ENCODE data around the gene ELAVL3.
"Not testable (repeated sequence)": the region's sequence is repeated elsewhere in the genome, so short reads cannot be mapped to it uniquely, and the experiment has no call there.

Gene ELAVL3

DNA sequence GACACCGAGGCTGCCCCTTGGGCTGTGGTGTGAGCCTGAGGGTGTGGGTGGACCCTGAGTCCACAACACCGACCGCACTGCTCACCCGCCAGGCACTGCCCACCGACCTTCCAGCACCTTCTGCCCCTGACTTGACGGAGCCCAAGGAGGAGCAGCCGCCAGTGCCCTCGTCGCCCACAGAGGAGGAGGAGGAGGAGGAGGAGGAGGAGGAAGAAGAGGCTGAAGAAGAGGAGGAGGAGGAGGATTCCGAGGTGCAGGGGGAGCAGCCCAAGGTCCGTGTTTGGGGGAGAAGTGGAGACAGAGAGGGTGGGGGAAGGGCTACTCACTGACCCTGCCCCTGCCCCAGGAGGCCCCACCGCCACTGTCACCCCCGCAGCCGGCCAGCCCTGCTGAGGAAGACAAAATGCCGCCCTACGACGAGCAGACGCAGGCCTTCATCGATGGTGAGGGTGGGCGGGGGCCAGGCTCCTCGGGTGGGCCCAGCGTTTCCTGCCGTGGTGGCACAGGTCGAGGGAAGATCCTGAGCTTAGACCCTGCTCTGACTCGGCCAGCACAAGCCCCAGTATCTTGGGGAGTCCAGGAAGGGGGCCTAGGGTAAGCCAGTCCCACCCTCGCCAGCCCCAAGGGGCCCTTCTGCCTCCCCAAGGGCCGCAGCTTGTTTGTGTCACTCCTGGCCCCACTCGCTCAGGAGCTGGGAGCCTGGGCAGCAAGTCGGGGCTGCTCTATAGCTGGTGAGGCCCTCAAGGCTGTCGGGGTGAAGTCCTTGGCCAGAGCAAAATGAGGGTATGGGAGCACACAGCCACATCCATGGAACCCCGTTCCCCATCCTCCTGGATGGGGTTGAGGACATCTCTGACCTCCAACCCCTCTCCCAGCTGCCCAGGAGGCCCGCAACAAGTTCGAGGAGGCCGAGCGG lies 33.2 kb downstream of the ELAVL3 start:
- Histone ChIP-seq H3K27ac (ENCODE audit: low read length) (no peak overlapping the region), H3K36me3 (ENCODE audit: control insufficient read depth in 1 of 2, insufficient read depth in 2 of 2, low read length in 2 of 2) (peaks cover 7 to 66% of the 10 kb centered on the region in 2 donors), H3K4me1 (ENCODE audit: control insufficient read depth in 1 of 2, insufficient read depth in 2 of 2, low read length in 2 of 2) (peaks cover 0 to 5% of the 10 kb centered on the region in 2 donors), H3K4me3 (ENCODE audit: low read depth in 1 of 2, low read length in 2 of 2) (no peak overlapping the region), H3K27me3 (ENCODE audit: low read depth, low read length) (no peaks in the 10 kb centered on the region), H3K9me3 (ENCODE audit: control insufficient read depth in 1 of 2, low read length in 2 of 2) (no peaks in the 10 kb centered on the region)

DNA sequence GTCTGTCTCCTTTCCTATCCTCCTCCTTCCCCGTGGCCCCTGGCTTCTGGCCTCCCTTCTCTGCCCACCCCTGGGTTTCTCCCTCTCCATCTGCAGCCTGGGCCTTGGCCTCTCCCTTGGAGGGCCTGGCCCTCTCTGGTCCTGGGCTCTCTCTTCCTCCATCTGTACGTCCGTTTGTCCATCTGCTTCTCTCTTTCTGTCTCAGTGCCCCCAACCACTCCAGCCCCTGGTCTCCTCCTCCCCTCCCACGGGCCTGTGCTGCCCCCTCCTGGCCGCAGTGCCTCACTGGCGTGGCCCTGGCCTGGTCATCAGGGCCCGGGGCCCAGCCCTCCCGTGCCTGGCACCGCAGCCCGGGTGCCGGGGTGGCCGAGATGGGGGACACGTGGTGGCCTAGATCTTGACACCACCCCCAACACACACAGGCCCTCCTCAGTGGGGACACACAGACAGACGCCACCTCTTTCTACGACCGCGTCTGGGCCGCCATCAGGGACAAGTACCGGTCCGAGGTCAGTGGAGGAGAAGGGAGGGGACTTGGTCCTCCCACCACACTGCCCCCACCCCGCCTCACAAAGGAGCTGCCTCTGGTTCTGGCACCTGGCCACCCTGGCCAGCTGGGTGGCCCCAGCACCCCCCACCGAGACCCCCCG lies 34.1 kb downstream of the ELAVL3 start:
- peaks cover 15 to 74% of the 10 kb centered on the region in 2 donors for H3K36me3 ChIP-seq (ENCODE audit: control insufficient read depth in 1 of 2, insufficient read depth in 2 of 2, low read length in 2 of 2)
- no peak overlapping the region for H3K4me3 ChIP-seq (ENCODE audit: low read depth in 1 of 2, low read length in 2 of 2)
- no peaks in the 10 kb centered on the region for H3K9me3 ChIP-seq (ENCODE audit: control insufficient read depth in 1 of 2, low read length in 2 of 2)
- H3K27ac ChIP-seq (ENCODE audit: low read length) = no peak overlapping the region
- no peaks in the 10 kb centered on the region for H3K27me3 ChIP-seq (ENCODE audit: low read depth, low read length)
- peaks cover 0 to 4% of the 10 kb centered on the region in 2 donors for H3K4me1 ChIP-seq (ENCODE audit: control insufficient read depth in 1 of 2, insufficient read depth in 2 of 2, low read length in 2 of 2)

DNA sequence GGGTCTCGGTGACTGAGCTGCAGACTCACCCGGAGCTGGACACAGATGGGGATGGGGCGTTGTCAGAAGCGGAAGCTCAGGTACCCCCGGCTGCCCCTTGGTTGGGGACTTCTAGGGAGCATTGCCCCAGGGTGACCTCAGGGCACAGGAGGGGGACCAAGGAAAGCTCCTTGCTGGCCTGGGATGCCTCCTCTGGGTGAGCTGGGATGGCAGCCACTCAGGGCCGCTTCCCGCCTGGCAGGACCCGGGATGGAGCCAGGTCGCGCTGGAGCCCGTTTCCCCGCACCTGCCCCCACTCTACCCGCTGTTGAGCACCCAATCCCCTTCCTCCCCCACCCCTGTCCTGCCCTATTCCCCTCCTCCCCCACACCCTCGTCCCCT lies 34.6 kb downstream of the ELAVL3 start:
- Histone ChIP-seq H3K4me3 (ENCODE audit: low read depth in 1 of 2, low read length in 2 of 2) (no peak overlapping the region), H3K36me3 (ENCODE audit: control insufficient read depth in 1 of 2, insufficient read depth in 2 of 2, low read length in 2 of 2) (peaks cover 20 to 79% of the 10 kb centered on the region in 2 donors)

DNA sequence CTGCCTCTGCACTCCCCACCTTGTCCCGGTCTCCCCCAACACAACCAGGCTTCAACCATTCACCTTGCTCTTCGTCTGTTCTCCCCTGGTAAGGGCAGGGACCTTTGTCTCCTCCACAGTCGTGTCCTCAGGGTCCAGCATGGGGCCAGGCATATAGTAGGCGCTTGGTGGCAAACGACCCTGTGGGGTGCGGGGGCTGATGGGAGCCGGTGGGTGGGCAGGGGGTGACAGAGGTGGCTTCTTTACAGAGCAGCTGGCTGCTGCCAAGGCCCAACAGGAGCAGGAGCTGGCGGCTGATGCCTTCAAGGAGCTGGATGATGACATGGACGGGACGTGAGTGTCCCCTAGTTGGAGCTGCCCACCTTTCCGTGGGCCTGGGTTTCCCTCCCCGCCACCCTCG lies 35.7 kb downstream of the ELAVL3 start:
- Histone ChIP-seq H3K4me1 (ENCODE audit: control insufficient read depth in 1 of 2, insufficient read depth in 2 of 2, low read length in 2 of 2) (no peaks in the 10 kb centered on the region), H3K27ac (ENCODE audit: low read length) (no peak overlapping the region), H3K27me3 (ENCODE audit: low read depth, low read length) (no peaks in the 10 kb centered on the region), H3K36me3 (ENCODE audit: control insufficient read depth in 1 of 2, insufficient read depth in 2 of 2, low read length in 2 of 2) (peaks cover 27 to 85% of the 10 kb centered on the region in 2 donors), H3K4me3 (ENCODE audit: low read depth in 1 of 2, low read length in 2 of 2) (no peak overlapping the region), H3K9me3 (ENCODE audit: control insufficient read depth in 1 of 2, low read length in 2 of 2) (no peaks in the 10 kb centered on the region)

More for the DNA sequence above, 34.6 kb downstream of the ELAVL3 start:
- no peaks in the 10 kb centered on the region for H3K9me3 ChIP-seq (ENCODE audit: control insufficient read depth in 1 of 2, low read length in 2 of 2)
- no peaks in the 10 kb centered on the region for H3K27me3 ChIP-seq (ENCODE audit: low read depth, low read length)
- H3K4me1 ChIP-seq (ENCODE audit: control insufficient read depth in 1 of 2, insufficient read depth in 2 of 2, low read length in 2 of 2) = no peaks in the 10 kb centered on the region
- H3K27ac ChIP-seq (ENCODE audit: low read length) = no peak overlapping the region

DNA sequence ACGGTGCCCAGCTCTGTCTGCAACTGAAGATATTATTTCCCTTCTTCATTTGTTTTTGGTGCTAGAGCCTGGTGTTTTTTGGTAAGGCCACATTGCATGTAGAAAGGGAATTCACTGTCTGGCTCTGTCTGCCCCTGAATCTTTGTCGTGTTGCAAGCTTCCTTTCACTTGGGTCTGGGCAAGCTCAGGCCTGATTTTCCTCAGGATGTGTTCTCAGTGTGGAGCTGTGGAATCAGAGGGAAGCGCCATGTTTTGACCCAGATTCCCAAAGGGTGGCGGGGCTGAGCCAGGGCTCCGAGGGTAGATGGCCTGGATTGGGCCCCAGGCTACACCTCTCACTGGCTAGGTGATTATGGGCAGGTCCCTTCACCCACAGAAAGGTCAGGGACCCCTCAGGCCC lies 36.8 kb downstream of the ELAVL3 start:
- Histone ChIP-seq H3K27ac (ENCODE audit: low read length) (no peak overlapping the region), H3K4me3 (ENCODE audit: low read depth in 1 of 2, low read length in 2 of 2) (no peak overlapping the region), H3K36me3 (ENCODE audit: control insufficient read depth in 1 of 2, insufficient read depth in 2 of 2, low read length in 2 of 2) (peaks cover 27 to 80% of the 10 kb centered on the region in 2 donors), H3K9me3 (ENCODE audit: control insufficient read depth in 1 of 2, low read length in 2 of 2) (no peaks in the 10 kb centered on the region), H3K4me1 (ENCODE audit: control insufficient read depth in 1 of 2, insufficient read depth in 2 of 2, low read length in 2 of 2) (no peaks in the 10 kb centered on the region), H3K27me3 (ENCODE audit: low read depth, low read length) (no peaks in the 10 kb centered on the region)

DNA sequence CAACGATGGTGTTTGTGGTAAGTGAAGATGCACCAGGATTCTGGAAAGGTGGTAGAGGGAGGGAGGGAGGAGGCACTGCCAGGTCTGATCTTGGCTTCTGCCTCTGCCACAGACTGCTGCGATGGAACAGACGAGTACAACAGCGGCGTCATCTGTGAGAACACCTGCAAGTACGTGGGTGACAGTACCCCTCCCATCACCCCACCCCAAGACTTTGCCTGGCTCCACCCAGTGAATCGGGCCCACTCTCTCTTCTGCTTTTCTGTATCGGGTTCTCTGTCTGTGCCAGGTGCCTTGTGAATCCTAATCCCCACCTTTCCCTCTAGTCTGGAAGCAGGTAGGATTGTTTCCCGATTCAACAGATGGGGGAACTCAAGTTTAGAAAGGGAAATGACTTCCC lies 42.9 kb downstream of the ELAVL3 start:
- H3K4me1 ChIP-seq (ENCODE audit: control insufficient read depth in 1 of 2, insufficient read depth in 2 of 2, low read length in 2 of 2) = peaks cover 6 to 18% of the 10 kb centered on the region in 2 donors
- H3K4me3 ChIP-seq (ENCODE audit: low read depth in 1 of 2, low read length in 2 of 2) = no peak overlapping the region
- no peaks in the 10 kb centered on the region for H3K27me3 ChIP-seq (ENCODE audit: low read depth, low read length)
- H3K27ac ChIP-seq (ENCODE audit: low read length) = no peak overlapping the region
- H3K9me3 ChIP-seq (ENCODE audit: control insufficient read depth in 1 of 2, low read length in 2 of 2) = no peaks in the 10 kb centered on the region
- H3K36me3 ChIP-seq (ENCODE audit: control insufficient read depth in 1 of 2, insufficient read depth in 2 of 2, low read length in 2 of 2) = peaks cover 28 to 40% of the 10 kb centered on the region in 2 donors

DNA sequence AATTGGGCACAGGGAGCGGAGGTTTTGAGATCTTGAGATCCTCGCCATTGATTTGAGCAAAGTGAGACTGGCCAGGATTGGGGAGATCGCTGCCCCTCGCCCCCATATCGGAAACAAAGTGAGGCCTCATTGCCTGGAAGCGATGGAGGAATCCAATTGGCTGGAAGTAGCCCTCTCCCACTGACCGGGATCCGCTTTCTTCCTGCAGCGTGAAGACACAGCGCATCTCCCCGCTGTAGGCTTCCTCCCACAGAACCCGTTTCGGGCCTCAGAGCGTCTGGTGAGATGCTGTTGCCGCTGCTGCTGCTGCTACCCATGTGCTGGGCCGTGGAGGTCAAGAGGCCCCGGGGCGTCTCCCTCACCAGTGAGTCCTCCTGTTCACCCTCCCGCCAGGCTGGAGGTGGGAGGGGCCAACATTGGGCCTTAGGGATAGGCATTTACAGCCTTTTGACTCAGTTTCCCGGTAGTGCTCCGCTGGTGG lies 45.0 kb downstream of the ELAVL3 start:
- Histone ChIP-seq H3K27me3 (ENCODE audit: low read depth, low read length) (no peaks in the 10 kb centered on the region), H3K27ac (ENCODE audit: low read length) (peak overlapping the region; percentile 90), H3K4me1 (ENCODE audit: control insufficient read depth in 1 of 2, insufficient read depth in 2 of 2, low read length in 2 of 2) (peaks cover 6 to 18% of the 10 kb centered on the region in 2 donors), H3K4me3 (ENCODE audit: low read depth in 1 of 2, low read length in 2 of 2) (peak overlapping the region; percentile 94 to 96), H3K9me3 (ENCODE audit: control insufficient read depth in 1 of 2, low read length in 2 of 2) (no peaks in the 10 kb centered on the region), H3K36me3 (ENCODE audit: control insufficient read depth in 1 of 2, insufficient read depth in 2 of 2, low read length in 2 of 2) (peaks cover 12 to 20% of the 10 kb centered on the region in 2 donors)

DNA sequence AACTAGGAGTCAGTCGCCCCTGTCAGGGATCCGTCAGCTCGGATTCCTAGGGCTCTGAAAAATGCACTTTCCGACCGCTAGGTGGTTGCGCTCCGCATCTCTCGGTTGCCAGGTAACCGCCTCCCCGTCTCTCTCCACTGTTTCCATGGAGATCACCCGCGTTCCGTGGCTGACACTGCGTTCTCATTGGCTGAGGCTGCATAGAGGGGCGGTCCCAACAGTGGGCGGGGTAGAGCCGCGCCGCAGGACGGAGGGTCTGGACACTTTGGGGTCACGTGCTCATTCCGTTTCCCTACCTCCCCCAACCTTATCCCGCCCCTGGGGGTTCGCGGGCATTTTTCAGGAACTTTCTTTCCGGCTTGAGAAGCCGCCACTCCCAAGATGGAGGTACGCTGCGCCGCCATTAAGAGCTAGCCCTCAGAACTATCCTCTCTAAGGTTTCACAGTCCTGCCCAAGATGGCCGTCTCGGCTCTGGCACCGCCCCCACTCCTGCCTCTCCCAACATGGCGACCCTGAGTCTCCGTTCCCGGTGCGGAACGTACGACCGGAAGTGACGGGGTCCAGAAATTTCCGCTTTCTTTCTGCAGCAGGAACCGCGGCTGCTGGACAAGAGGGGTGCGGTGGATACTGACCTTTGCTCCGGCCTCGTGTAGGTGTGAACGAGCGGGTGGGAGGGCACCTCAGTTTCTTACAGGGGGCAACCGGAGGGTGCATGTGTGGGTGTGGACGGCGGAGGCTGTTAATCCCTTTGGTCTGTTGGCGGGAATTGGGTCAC lies 45.6 kb downstream of the ELAVL3 start, which contains the start of the genes ODAD3 and PRKCSH:
Gene ODAD3 (minus strand): TSS at position 65 of the 776 bp plus-strand sequence. CDS start 105 bp downstream, outside the sequence.
Gene PRKCSH (plus strand): TSS at position 579 of the 776 bp plus-strand sequence. CDS start 483 bp downstream, outside the sequence.
- peaks cover 6 to 18% of the 10 kb centered on the region in 2 donors for H3K4me1 ChIP-seq (ENCODE audit: control insufficient read depth in 1 of 2, insufficient read depth in 2 of 2, low read length in 2 of 2)
- H3K36me3 ChIP-seq (ENCODE audit: control insufficient read depth in 1 of 2, insufficient read depth in 2 of 2, low read length in 2 of 2) = peaks cover 9 to 14% of the 10 kb centered on the region in 2 donors
- H3K4me3 ChIP-seq (ENCODE audit: low read depth in 1 of 2, low read length in 2 of 2) = peak within 1 kb of the TSS; percentile 94 to 96
- H3K9me3 ChIP-seq (ENCODE audit: control insufficient read depth in 1 of 2, low read length in 2 of 2) = no peaks in the 10 kb centered on the region
- no peaks in the 10 kb centered on the region for H3K27me3 ChIP-seq (ENCODE audit: low read depth, low read length)
- peak within 1 kb of the TSS; percentile 90 for H3K27ac ChIP-seq (ENCODE audit: low read length)

DNA sequence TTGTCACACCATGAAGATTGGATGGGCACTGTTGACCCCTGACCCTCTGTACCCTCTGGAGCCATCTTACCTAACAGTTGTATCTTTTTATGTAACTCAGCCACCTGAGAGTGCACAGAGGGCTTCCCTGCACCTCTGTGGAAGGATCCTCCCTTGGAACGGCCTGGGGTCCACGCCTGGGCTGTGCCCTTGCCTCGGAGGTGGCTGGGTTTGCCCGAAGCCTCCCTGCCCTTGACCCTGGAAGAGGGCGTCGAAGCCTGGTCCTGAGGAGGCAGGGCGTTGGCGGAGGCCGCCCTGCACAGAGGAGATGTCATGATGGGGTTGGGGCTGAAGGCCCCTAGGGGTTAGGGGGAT lies 46.2 kb downstream of the ELAVL3 start:
- Histone ChIP-seq H3K27ac (ENCODE audit: low read length) (peak overlapping the region; percentile 71), H3K4me3 (ENCODE audit: low read depth in 1 of 2, low read length in 2 of 2) (peak overlapping the region; percentile 94 to 96), H3K4me1 (ENCODE audit: control insufficient read depth in 1 of 2, insufficient read depth in 2 of 2, low read length in 2 of 2) (peaks cover 6 to 18% of the 10 kb centered on the region in 2 donors), H3K27me3 (ENCODE audit: low read depth, low read length) (no peaks in the 10 kb centered on the region), H3K36me3 (ENCODE audit: control insufficient read depth in 1 of 2, insufficient read depth in 2 of 2, low read length in 2 of 2) (peaks cover 9 to 14% of the 10 kb centered on the region in 2 donors), H3K9me3 (ENCODE audit: control insufficient read depth in 1 of 2, low read length in 2 of 2) (no peaks in the 10 kb centered on the region)

DNA sequence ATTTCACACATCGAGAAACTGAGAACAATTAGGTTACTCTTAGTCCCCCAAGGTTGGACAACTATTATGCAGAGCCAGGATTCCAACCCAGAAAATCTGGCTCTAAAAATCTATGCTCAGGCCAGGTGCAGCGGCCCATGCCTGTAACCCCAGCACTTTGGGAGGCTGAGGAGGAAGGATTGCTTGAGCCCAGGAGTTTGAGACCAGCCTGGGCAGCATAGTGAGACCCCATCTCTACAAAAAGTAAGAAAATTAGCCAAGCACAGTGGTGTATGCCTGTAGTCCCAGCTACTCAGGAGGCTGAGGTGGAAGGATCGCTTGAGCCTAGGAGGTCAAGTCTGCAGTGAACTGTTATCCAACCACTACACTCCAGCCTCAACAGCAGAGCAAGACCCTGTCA lies 47.3 kb downstream of the ELAVL3 start:
- not testable (repeated sequence) for H3K9me3 ChIP-seq (ENCODE audit: control insufficient read depth in 1 of 2, low read length in 2 of 2); H3K36me3 ChIP-seq (ENCODE audit: control insufficient read depth in 1 of 2, insufficient read depth in 2 of 2, low read length in 2 of 2); H3K27ac ChIP-seq (ENCODE audit: low read length); H3K4me3 ChIP-seq (ENCODE audit: low read depth in 1 of 2, low read length in 2 of 2); H3K27me3 ChIP-seq (ENCODE audit: low read depth, low read length)
- peaks cover 6 to 18% of the 10 kb centered on the region in 2 donors for H3K4me1 ChIP-seq (ENCODE audit: control insufficient read depth in 1 of 2, insufficient read depth in 2 of 2, low read length in 2 of 2)

DNA sequence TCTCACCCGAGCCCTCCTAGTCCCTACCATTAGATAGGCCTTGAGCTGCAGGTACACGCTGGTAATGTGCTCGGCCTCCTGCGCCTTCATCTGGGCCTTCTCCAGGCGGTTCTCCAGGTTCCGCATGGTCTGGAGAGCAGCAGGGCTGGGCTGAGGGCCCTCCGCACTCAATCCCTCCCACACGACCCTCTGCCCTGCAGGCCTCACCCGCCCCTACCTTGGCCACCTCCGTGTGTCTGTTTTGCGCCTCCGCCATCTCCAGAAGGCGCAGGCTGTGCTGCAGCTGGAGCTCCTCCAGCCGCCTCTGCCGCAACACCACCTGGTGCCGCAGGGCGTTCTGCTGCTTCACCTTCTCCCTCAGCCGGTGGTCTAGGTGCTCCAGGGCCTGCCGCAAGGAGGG lies 54.2 kb downstream of the ELAVL3 start:
- Histone ChIP-seq H3K36me3 (ENCODE audit: control insufficient read depth in 1 of 2, insufficient read depth in 2 of 2, low read length in 2 of 2) (no peaks in the 10 kb centered on the region), H3K9me3 (ENCODE audit: control insufficient read depth in 1 of 2, low read length in 2 of 2) (no peaks in the 10 kb centered on the region), H3K4me3 (ENCODE audit: low read depth in 1 of 2, low read length in 2 of 2) (no peak overlapping the region), H3K27me3 (ENCODE audit: low read depth, low read length) (peaks cover 17% of the 10 kb centered on the region), H3K27ac (ENCODE audit: low read length) (no peak overlapping the region), H3K4me1 (ENCODE audit: control insufficient read depth in 1 of 2, insufficient read depth in 2 of 2, low read length in 2 of 2) (peaks cover 0 to 16% of the 10 kb centered on the region in 2 donors)

All from muscle layer of duodenum (tissue), 2 donors.